Activated CD4-positive, alpha-beta T cell treated with anti-CD3 and anti-CD28 coated beads, Interleukin-2, amount 10 ng/mL, durations not matched to agents 7 days and 5 days (primary cell): ENCODE results near the gene MYO5B. TPM values are rescaled to one million over a fixed set of nuclear protein-coding genes. Genes with fewer than 3 reads are reported as not detected.
"Not testable (repeated sequence)": the region's sequence is repeated elsewhere in the genome, so short reads cannot be mapped to it uniquely, and the experiment has no call there.

ENCODE experiments used
- CTCF ChIA-PET: fragments of 350-600 bp; sonication (Branson Sonifier 250); formaldehyde crosslinking; loops from one replicate; lab custom pipeline; 2021; ENCODE audit warnings: antibody characterized with exemption; lab: Charles Lee
- POLR2A ChIA-PET: fragments of 350-600 bp; sonication (Branson Sonifier 250); formaldehyde crosslinking; loops from one replicate; lab custom pipeline; 2021; ENCODE audit warnings: antibody characterized with exemption; lab: Charles Lee
- DNase-seq: peaks from one replicate; pipeline ENCODE4 v3.0.0-alpha.2; 2020
- H3K27ac Mint-ChIP-seq: one replicate; pipeline ENCODE4 v1.8.0; 2021; ENCODE audit warnings: mild to moderate bottlenecking, moderate library complexity, mixed read lengths
- H3K27me3 Mint-ChIP-seq: one replicate; pipeline ENCODE4 v1.8.0; 2021; ENCODE audit warnings: mixed read lengths
- H3K36me3 Mint-ChIP-seq: one replicate; pipeline ENCODE4 v1.8.0; 2021; ENCODE audit warnings: low read depth, mixed read lengths
- H3K4me1 Mint-ChIP-seq: one replicate; pipeline ENCODE4 v1.8.0; 2021; ENCODE audit warnings: mixed read lengths
- H3K4me3 Mint-ChIP-seq: one replicate; pipeline ENCODE4 v1.8.0; 2021; ENCODE audit warnings: mild to moderate bottlenecking, moderate library complexity, mixed read lengths
- H3K9me3 Mint-ChIP-seq: one replicate; pipeline ENCODE4 v1.8.0; 2021; ENCODE audit warnings: mixed read lengths
- total RNA-seq, 2 experiments: library from RNA; stranded (reverse); gene quantifications; one replicate each; pipeline ENCODE4 v1.2.3, GENCODE V29; 2021

Gene MYO5B
- total RNA-seq, result under 1 TPM in 1 of 2 experiments, not detected in 1; 0.12 TPM

- Mint-ChIP-seq H3K4me1 (peaks cover 9% of the 10 kb centered on the region), H3K4me3 (peak within 1 kb of the TSS; percentile 41), H3K27ac (no peak within 1 kb of the TSS), H3K9me3 (no peaks in the 10 kb centered on the region), H3K27me3 (peaks cover 69% of the 10 kb centered on the region), H3K36me3 (no peaks in the 10 kb centered on the region)
- POLR2A ChIA-PET, result no interaction called here
- CTCF ChIA-PET, result interaction anchor here (0.8 to 1.5 kb wide), 5 partner anchors 9 to 163 kb away, joined by 3 to 6 read pairs (median 4); no protein-coding TSS in a partner anchor
- DNase-seq, result peak; percentile 39
These were observed at the start of gene MYO5B for GRCh38 chr18:50194631-50195532. Gene MYO5B (minus strand): TSS chr18:50195147. CDS start chr18:50194793, 354 bp downstream.

- POLR2A ChIA-PET, H3K4me3 Mint-ChIP-seq: not testable (repeated sequence)
These were observed 46.8 kb upstream of the MYO5B start for GRCh38 chr18:50241768-50242167.

DNA sequence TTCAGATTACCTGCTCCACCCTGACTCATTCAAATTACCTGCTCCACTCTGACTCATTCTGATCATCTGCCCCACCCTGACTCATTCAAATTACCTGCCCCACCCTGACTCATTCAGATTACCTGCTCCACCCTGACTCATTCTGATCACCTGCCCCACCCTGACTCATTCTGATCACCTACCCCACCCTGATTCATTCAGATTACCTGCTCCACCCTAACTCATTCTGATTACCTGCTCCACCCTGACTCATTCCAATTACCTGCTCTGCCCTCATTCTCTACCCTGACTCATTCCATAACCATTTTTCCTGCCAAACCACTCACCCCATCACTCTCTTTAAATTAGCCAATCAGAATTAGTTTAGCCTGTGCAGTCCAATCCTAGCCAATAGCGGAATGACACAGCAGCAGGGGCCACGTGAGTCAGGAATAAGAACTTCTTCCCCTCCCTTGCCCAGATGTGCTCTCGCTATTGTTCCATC is 45.2 kb upstream of the MYO5B start:
- ChIA-PET CTCF (no interaction called here), POLR2A (no interaction called here)
- Mint-ChIP-seq H3K4me3 (no peak overlapping the region), H3K36me3 (no peaks in the 10 kb centered on the region), H3K27me3 (peaks cover 5% of the 10 kb centered on the region), H3K9me3 (peaks cover 14% of the 10 kb centered on the region), H3K27ac (no peak overlapping the region), H3K4me1 (peaks cover 8% of the 10 kb centered on the region)
- no peak for DNase-seq

More at GRCh38 chr18:50241768-50242167, 46.8 kb upstream of the MYO5B start:
- not testable (repeated sequence) for H3K4me1 Mint-ChIP-seq, H3K27me3 Mint-ChIP-seq, DNase-seq, H3K27ac Mint-ChIP-seq, H3K36me3 Mint-ChIP-seq
- CTCF ChIA-PET, result interaction anchor here (1.2 kb wide), 1 partner anchor 115 kb away, joined by 3 read pairs; no protein-coding TSS in a partner anchor
- peaks cover 14% of the 10 kb centered on the region for H3K9me3 Mint-ChIP-seq

DNA sequence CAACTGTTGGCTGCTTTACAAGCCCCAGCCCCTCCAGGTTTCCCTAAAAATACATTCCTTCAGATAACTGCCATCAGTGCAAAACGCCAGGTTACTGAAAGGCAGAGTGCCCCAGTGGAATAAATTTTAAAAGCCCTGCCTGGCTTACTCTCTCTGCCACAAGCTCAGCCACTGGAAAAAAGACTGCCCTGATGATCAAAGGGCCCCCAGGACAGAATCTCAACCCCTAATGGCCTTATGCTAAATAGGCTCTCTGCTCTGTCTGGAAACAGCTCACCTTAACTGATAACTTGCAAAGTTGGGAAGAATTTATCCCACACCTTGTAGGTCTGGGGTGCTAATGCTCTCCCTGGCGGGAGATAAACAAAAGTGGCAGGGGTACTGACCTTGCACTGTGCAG is 37.5 kb upstream of the MYO5B start:
- Mint-ChIP-seq H3K4me1 (no peaks in the 10 kb centered on the region), H3K4me3 (no peak overlapping the region), H3K36me3 (no peaks in the 10 kb centered on the region), H3K9me3 (no peaks in the 10 kb centered on the region), H3K27ac (no peak overlapping the region), H3K27me3 (peaks cover 5% of the 10 kb centered on the region)
- ChIA-PET CTCF (interaction anchor here (0.7 to 1.5 kb wide), 2 partner anchors 9 to 27 kb away, joined by 3 to 4 read pairs; no protein-coding TSS in a partner anchor), POLR2A (no interaction called here)
- no peak for DNase-seq

DNA sequence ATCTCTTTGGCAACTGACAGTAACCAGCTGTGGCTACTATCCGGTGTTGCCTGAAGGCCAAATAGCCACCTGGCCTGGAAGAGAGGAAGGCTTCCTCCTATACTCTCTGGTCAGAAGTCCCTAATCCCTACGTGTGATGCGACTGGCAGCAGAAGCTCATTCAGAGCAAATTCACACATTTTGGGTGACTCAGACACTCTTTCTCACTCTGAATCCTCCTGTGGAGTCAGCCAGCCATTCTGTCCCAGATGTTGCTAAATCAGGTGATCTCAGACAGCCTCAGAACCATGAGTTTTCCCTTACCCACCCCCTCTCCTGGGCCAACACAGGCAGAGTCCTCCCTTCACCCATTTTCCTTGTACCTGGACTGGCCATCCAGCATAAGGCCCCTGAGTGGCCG is 36.7 kb upstream of the MYO5B start:
- CTCF ChIA-PET, result interaction anchor here (2.2 kb wide), 1 partner anchor 126 kb away, joined by 4 read pairs; no protein-coding TSS in a partner anchor
- Mint-ChIP-seq H3K9me3 (no peaks in the 10 kb centered on the region), H3K4me3 (no peak overlapping the region), H3K4me1 (no peaks in the 10 kb centered on the region), H3K27ac (no peak overlapping the region), H3K27me3 (peaks cover 5% of the 10 kb centered on the region), H3K36me3 (no peaks in the 10 kb centered on the region)
- POLR2A ChIA-PET, result no interaction called here
- no peak for DNase-seq

GRCh38 chr18:50220249-50220648 is 25.3 kb upstream of the MYO5B start:
- H3K4me1 Mint-ChIP-seq, H3K4me3 Mint-ChIP-seq, H3K27ac Mint-ChIP-seq, DNase-seq, H3K36me3 Mint-ChIP-seq, POLR2A ChIA-PET: not testable (repeated sequence)
- Mint-ChIP-seq H3K27me3 (peaks cover 25% of the 10 kb centered on the region), H3K9me3 (peaks cover 10% of the 10 kb centered on the region)
- CTCF ChIA-PET, result interaction anchor here (1.6 kb wide), 1 partner anchor 136 kb away, joined by 3 read pairs; no protein-coding TSS in a partner anchor

GRCh38 chr18:50218432-50219197 is 23.7 kb upstream of the MYO5B start:
- DNase-seq, result peak; percentile 48
- Mint-ChIP-seq H3K9me3 (peaks cover 10% of the 10 kb centered on the region), H3K27ac (no peak overlapping the region), H3K4me3 (no peak overlapping the region), H3K27me3 (peaks cover 31% of the 10 kb centered on the region), H3K4me1 (no peaks in the 10 kb centered on the region), H3K36me3 (no peaks in the 10 kb centered on the region)
- POLR2A ChIA-PET, result no interaction called here
- CTCF ChIA-PET, result interaction anchor here (0.6 to 2.3 kb wide), 6 partner anchors 15 to 169 kb away, joined by 3 to 18 read pairs (median 3); partner anchors contain the start of gene SKA1

DNA sequence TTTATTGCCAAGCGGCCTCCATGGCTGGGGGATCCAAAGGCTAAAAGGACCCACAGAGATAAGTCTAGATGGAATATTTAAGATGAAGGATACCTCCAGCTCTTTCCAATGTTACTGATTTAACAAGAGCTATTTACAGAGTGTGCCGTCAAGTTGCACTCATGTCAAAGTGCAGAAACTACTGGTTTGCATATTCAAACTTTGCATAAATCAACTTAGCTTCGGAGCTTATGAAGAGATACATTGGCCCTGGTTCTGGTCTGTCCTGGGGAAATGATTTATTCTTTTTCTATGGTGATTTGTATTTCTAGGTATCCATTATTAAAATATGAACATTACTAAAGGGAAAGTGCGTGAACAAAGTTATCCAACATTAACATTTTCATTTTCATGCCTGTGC is 14.4 kb upstream of the MYO5B start:
- no peak overlapping the region for H3K4me3 Mint-ChIP-seq
- peaks cover 29% of the 10 kb centered on the region for H3K27me3 Mint-ChIP-seq
- ChIA-PET CTCF (no interaction called here), POLR2A (no interaction called here)
- H3K27ac Mint-ChIP-seq, result no peak overlapping the region
- H3K9me3 Mint-ChIP-seq, result no peaks in the 10 kb centered on the region
- no peaks in the 10 kb centered on the region for H3K36me3 Mint-ChIP-seq
- H3K4me1 Mint-ChIP-seq, result peaks cover 2% of the 10 kb centered on the region
- DNase-seq, result no peak

DNA sequence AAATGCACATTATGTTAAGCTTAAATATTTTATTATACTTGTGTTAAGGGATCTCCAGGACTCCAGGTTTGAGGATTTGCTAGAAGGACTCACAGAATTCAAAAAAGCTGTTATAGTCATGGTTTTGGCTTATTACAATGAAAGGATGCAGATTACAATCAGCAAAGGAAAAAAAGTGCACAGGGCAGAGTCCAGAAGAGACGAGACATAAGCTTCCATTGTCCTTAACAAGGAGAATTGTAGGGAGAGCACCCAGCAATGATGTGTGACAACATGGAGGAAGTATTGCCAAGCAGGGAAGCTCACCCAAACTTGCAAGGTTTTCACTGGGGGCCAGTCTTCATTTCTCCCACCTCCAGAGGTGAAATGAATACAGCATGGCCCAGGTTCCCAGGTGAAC is 12.8 kb upstream of the MYO5B start:
- peaks cover 8% of the 10 kb centered on the region for H3K4me1 Mint-ChIP-seq
- DNase-seq, result no peak
- H3K36me3 Mint-ChIP-seq, result no peaks in the 10 kb centered on the region
- CTCF ChIA-PET, result no interaction called here
- peaks cover 38% of the 10 kb centered on the region for H3K27me3 Mint-ChIP-seq
- H3K4me3 Mint-ChIP-seq, result no peak overlapping the region
- H3K27ac Mint-ChIP-seq, result no peak overlapping the region
- POLR2A ChIA-PET, result no interaction called here
- H3K9me3 Mint-ChIP-seq, result no peaks in the 10 kb centered on the region

DNA sequence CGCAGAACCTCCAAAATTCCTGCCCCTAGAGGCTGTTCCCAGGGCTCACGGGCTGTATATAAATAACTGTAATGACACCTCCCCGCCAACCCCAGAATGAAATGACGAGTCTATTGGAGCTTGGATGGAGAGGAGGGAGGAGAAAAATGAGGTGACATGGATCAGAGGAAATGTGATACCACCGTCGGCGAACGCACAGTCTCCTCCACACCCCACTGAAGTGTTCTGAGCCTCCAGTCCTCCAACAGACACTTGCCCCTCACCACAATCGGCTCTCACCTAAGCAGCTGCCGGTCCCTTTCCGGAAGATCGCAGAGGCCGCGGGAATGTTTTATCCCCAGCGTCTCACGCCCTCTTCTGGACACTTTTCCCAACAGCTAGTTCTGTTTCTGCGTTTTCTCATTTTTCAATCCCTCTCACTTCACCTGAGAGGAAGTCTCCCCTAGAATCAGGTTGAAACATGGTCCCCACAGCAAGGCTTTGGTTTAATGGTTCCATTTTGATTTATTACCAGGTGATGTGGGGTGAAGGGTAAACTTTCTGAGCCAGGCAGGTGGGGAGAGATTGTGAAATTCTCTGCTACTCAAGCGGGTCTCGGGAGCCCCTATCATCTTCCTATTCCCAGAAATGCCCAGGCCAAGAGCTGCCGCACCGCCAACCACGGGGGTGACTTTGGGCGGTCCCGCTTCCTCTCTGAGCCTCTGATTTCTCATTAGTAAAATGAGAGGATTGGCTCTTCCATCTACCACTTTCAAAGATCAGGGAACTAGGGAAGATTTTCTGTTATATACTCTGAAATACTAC is 9.1 kb upstream of the MYO5B start:
- H3K9me3 Mint-ChIP-seq, result peaks cover 2% of the 10 kb centered on the region
- H3K27ac Mint-ChIP-seq, result no peak overlapping the region
- no peaks in the 10 kb centered on the region for H3K36me3 Mint-ChIP-seq
- ChIA-PET POLR2A (no interaction called here), CTCF (interaction anchor here (0.7 to 1.6 kb wide), 3 partner anchors 9 to 200 kb away, joined by 3 to 5 read pairs (median 3); partner anchors contain the start of gene MYO5B)
- DNase-seq, result peak; percentile 17
- H3K4me3 Mint-ChIP-seq, result no peak overlapping the region
- H3K4me1 Mint-ChIP-seq, result peaks cover 8% of the 10 kb centered on the region
- H3K27me3 Mint-ChIP-seq, result peaks cover 52% of the 10 kb centered on the region

- Mint-ChIP-seq H3K4me1 (peaks cover 8% of the 10 kb centered on the region), H3K27ac (no peak overlapping the region), H3K27me3 (peaks cover 66% of the 10 kb centered on the region), H3K36me3 (no peaks in the 10 kb centered on the region), H3K9me3 (peaks cover 2% of the 10 kb centered on the region), H3K4me3 (no peak overlapping the region)
- no peak for DNase-seq
- CTCF ChIA-PET, result no interaction called here
- POLR2A ChIA-PET, result no interaction called here
These were observed 6.6 kb upstream of the MYO5B start for GRCh38 chr18:50201476-50202018.

- no peak overlapping the region for H3K4me3 Mint-ChIP-seq
These were observed 5.0 kb upstream of the MYO5B start for GRCh38 chr18:50199921-50200320.

More at GRCh38 chr18:50199921-50200320, 5.0 kb upstream of the MYO5B start:
- ChIA-PET CTCF (no interaction called here), POLR2A (no interaction called here)
- Mint-ChIP-seq H3K4me1 (peaks cover 13% of the 10 kb centered on the region), H3K27ac (no peak overlapping the region), H3K36me3 (no peaks in the 10 kb centered on the region), H3K27me3 (peaks cover 70% of the 10 kb centered on the region), H3K9me3 (peaks cover 2% of the 10 kb centered on the region)
- DNase-seq, result no peak
